Sigmoid colon (tissue), 4 donors: ENCODE data around the gene NEK4.

Source experiments
- CTCF ChIP-seq, 4 experiments: fragments of 450-650 bp in 3 of 4; fragments of 200-600 bp in 1 of 4; IDR thresholded peaks; one replicate each; pipeline ENCODE4 v1.5.1; 2016 to 2019; ENCODE audit warnings: antibody characterized with exemption in 4 of 4, mild to moderate bottlenecking in 3 of 4, moderate library complexity in 2 of 4
- EP300 ChIP-seq, 4 donors: sonication (generic); formaldehyde crosslinking; IDR thresholded peaks; one replicate each; pipeline ENCODE4 v1.6.1; 2017; ENCODE audit warnings: antibody characterized with exemption in 4 of 4
- POLR2A ChIP-seq, 2 donors: fragments of 450-650 bp; IDR thresholded peaks; one replicate each; pipeline ENCODE4 v1.6.1; 2016; ENCODE audit warnings: antibody characterized with exemption in 2 of 2, mild to moderate bottlenecking in 2 of 2, moderate library complexity in 2 of 2
- POLR2AphosphoS5 ChIP-seq, 4 donors: sonication (generic); formaldehyde crosslinking; IDR thresholded peaks; one replicate each; pipeline ENCODE4 v1.6.1; 2017; ENCODE audit warnings: antibody characterized with exemption in 4 of 4

GRCh38 chr3:52784021-52784621 is 13.4 kb upstream of the NEK4 start:
- no peak for TF ChIP-seq CTCF (IDR thresholded peaks at IDR 0.05)
- no peak for TF ChIP-seq EP300 (IDR thresholded peaks at IDR 0.05)
- TF ChIP-seq POLR2A (IDR thresholded peaks at IDR 0.05), result no peak
- no peak for TF ChIP-seq POLR2AphosphoS5 (IDR thresholded peaks at IDR 0.05)
